SK-N-SH treated with all-trans-retinoic acid at 6 μM for 48 hours (cell line): ENCODE measurements around the gene LIX1.

Experiments used
- ATAC-seq: fragments of 200-7000 bp; cut with Tn5 transposase; 3 replicates; pipeline ENCODE4 v1.9.1; 2020; ENCODE audit warnings: mild to moderate bottlenecking, moderate library complexity
- ARNTL ChIP-seq: fragments of 450-650 bp; formaldehyde crosslinking; IDR thresholded peaks from 2 replicates; pipeline ENCODE4 v1.5.0; 2020; ENCODE audit warnings: low read depth, mild to moderate bottlenecking, moderate library complexity, borderline replicate concordance
- BACH2 ChIP-seq: fragments of 250-450 bp; sonication (Bioruptor Pico); IDR thresholded peaks from 2 replicates; pipeline ENCODE4 v1.9.0; 2021; ENCODE audit warnings: mild to moderate bottlenecking, borderline replicate concordance
- CREB5 ChIP-seq: fragments of 250-450 bp; sonication (Bioruptor Pico); IDR thresholded peaks from 2 replicates; pipeline ENCODE4 v1.5.1; 2020; ENCODE audit warnings: low read depth, mild to moderate bottlenecking, moderate library complexity
- GLIS3 ChIP-seq: fragments of 250-450 bp; sonication (Bioruptor Pico); IDR thresholded peaks from 2 replicates; pipeline ENCODE4 v1.5.0; 2020; ENCODE audit warnings: mild to moderate bottlenecking, moderate library complexity
- ISL1 ChIP-seq: fragments of 250-450 bp; sonication (Bioruptor Pico); IDR thresholded peaks from 2 replicates; pipeline ENCODE4 v2.1.2; 2022; ENCODE audit warnings: mild to moderate bottlenecking, moderate library complexity
- OSR1 ChIP-seq: fragments of 250-450 bp; sonication (Bioruptor Pico); IDR thresholded peaks from 2 replicates; pipeline ENCODE4 v1.8.0; 2022; ENCODE audit warnings: moderate library complexity, mild to moderate bottlenecking, inconsistent platforms
- PATZ1 ChIP-seq: fragments of 250-450 bp; sonication (Bioruptor Pico); IDR thresholded peaks from 2 replicates; pipeline ENCODE4 v1.8.0; 2020; ENCODE audit warnings: mild to moderate bottlenecking, moderate library complexity, borderline replicate concordance
- RARB ChIP-seq: fragments of 250-450 bp; sonication (Bioruptor Pico); IDR thresholded peaks from 2 replicates; pipeline ENCODE4 v1.8.0; 2021; ENCODE audit warnings: mild to moderate bottlenecking, moderate library complexity
- SNAI2 ChIP-seq: fragments of 250-450 bp; sonication (Bioruptor Pico); IDR thresholded peaks from 2 replicates; pipeline ENCODE4 v1.5.0; 2020; ENCODE audit warnings: mild to moderate bottlenecking, moderate library complexity
- TCF4 ChIP-seq: fragments of 250-450 bp; sonication (Bioruptor Pico); IDR thresholded peaks from 2 replicates; pipeline ENCODE4 v1.8.0; 2021; ENCODE audit warnings: mild to moderate bottlenecking, moderate library complexity, borderline replicate concordance
- TOX ChIP-seq: fragments of 250-450 bp; sonication (Bioruptor Pico); IDR thresholded peaks from 2 replicates; pipeline ENCODE4 v1.8.0; 2021; ENCODE audit warnings: mild to moderate bottlenecking, moderate library complexity, borderline replicate concordance
- TSHZ2 ChIP-seq: fragments of 250-450 bp; sonication (Bioruptor Pico); IDR thresholded peaks from 2 replicates; pipeline ENCODE4 v1.5.0; 2020; ENCODE audit warnings: mild to moderate bottlenecking, moderate library complexity
- ZC3H10 ChIP-seq: fragments of 250-450 bp; sonication (Bioruptor Pico); IDR thresholded peaks from 2 replicates; pipeline ENCODE4 v1.5.1; 2021; ENCODE audit warnings: mild to moderate bottlenecking, moderate library complexity
- ZFP3 ChIP-seq: fragments of 250-450 bp; sonication (Bioruptor Pico); IDR thresholded peaks from 2 replicates; pipeline ENCODE4 v1.5.0; 2020; ENCODE audit warnings: mild to moderate bottlenecking, moderate library complexity
- ZNF565 ChIP-seq: fragments of 450-650 bp; formaldehyde crosslinking; conservative IDR thresholded peaks from 2 replicates; pipeline ENCODE4 v1.5.0; 2020; ENCODE audit warnings: low read depth, mild to moderate bottlenecking, moderate library complexity
- ZNF70 ChIP-seq: fragments of 450-650 bp; formaldehyde crosslinking; IDR thresholded peaks from 2 replicates; pipeline ENCODE4 v1.5.0; 2020; ENCODE audit warnings: mild to moderate bottlenecking, moderate library complexity
- ZNF8 ChIP-seq: fragments of 450-650 bp; formaldehyde crosslinking; IDR thresholded peaks from 2 replicates; pipeline ENCODE4 v1.5.0; 2020; ENCODE audit warnings: mild to moderate bottlenecking, moderate library complexity

LIX1 gene

GRCh38 chr5:97095318-97095732 lies 47.1 kb downstream of the LIX1 start:
- ATAC-seq: no peak
- TF ChIP-seq ZFP3 (CRISPR knock-in tag) (no peak), BACH2 (no peak), ARNTL (CRISPR knock-in tag) (no peak), RARB (CRISPR knock-in tag) (no peak), ZC3H10 (CRISPR knock-in tag) (no peak), TSHZ2 (CRISPR knock-in tag) (no peak), ISL1 (no peak), TOX (no peak), TCF4 (CRISPR knock-in tag) (no peak), OSR1 (CRISPR knock-in tag) (no peak), ZNF8 (no peak), ZNF565 (CRISPR knock-in tag) (no peak), SNAI2 (no peak)

DNA sequence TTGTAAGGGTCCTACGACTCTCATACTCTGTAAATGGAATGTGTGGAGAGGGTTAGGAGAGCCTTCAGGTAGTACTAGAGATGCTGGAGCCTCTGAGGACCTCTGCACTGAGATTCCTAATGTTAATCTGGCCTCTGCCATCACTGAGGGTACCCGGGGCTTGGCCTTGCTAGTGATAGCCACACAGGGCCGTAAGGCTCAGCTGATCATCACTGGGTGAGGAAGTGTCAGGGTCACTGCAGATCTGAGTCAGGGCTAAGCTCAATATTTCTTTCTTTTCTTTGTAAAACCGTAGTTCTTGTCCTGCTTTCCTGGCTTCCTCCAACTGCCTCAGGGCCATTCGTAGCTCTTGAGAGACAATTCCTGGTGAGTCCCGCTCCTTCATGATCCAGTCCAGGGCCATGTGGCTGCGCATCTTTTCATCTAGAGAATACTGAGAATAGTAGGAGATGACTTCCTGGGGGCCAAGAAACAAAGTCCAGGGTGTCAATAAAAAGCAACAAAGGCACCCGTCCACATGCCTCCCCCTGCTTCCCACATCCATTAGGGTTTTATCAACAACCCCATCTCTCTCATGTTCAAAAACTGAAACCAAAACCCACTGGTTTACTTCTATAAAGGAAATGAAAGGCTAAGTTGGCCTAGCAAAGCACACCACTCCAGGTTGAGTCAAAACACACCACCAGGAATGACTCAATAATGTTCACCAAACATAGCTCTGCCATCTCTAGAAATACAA lies 47.7 kb downstream of the LIX1 start:
- no peak for ATAC-seq
- TF ChIP-seq ZFP3 (CRISPR knock-in tag) (no peak), GLIS3 (CRISPR knock-in tag) (no peak), PATZ1 (CRISPR knock-in tag) (no peak), CREB5 (CRISPR knock-in tag) (no peak), TSHZ2 (CRISPR knock-in tag) (no peak), TOX (no peak), RARB (CRISPR knock-in tag) (no peak), SNAI2 (no peak), OSR1 (CRISPR knock-in tag) (no peak), ZNF70 (no peak)

DNA sequence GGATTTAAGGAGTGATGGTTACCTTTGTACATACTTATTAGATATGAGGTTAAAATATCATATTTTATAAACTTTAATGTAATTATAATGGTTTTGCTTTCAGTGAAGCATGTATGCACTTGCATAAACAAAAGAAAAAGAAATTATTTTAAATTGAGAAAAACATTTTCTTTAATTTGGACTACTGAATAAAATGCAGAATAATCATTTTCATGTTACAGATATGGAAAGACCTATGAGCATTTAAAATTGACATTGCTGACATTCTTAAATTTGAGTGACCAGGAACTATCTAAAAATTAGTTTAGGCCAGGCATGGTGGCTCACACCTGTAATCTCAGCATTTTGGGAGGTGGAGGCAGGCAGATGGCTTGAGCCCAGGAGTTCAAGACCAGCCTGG lies 49.2 kb downstream of the LIX1 start:
- TF ChIP-seq ISL1 (no peak), ZNF70 (no peak), SNAI2 (no peak), TCF4 (CRISPR knock-in tag) (no peak), ZNF565 (CRISPR knock-in tag) (no peak), PATZ1 (CRISPR knock-in tag) (no peak)
- ATAC-seq: no peak
